Fibroblast of villous mesenchyme (primary cell): Measurements from ENCODE around the gene PROX1. TPM values are rescaled to one million over a fixed set of nuclear protein-coding genes. Genes with fewer than 3 reads are reported as not detected.

Experiments used
- DNase-seq: peaks from one replicate; pipeline ENCODE4 v3.0.0-alpha.2; 2010; ENCODE audit warnings: low read depth
- H3K4me3 ChIP-seq: 2 replicates; pipeline ENCODE4 v1.5.1; 2011; ENCODE audit warnings: low read depth, mild to moderate bottlenecking, low read length
- CTCF ChIP-seq: IDR thresholded peaks from 2 replicates; pipeline ENCODE4 v1.5.1; 2012; ENCODE audit warnings: low read depth, mild to moderate bottlenecking, low read length; ENCODE audit not compliant: insufficient read depth
- total RNA-seq: library from RNA; depleted of rRNA; stranded (reverse); fragments of >200 nt; gene quantifications from 2 replicates; pipeline ENCODE4 v1.2.3, GENCODE V29; 2012

PROX1 gene
- total RNA-seq, 1 donor, result under 0.01 TPM

DNA sequence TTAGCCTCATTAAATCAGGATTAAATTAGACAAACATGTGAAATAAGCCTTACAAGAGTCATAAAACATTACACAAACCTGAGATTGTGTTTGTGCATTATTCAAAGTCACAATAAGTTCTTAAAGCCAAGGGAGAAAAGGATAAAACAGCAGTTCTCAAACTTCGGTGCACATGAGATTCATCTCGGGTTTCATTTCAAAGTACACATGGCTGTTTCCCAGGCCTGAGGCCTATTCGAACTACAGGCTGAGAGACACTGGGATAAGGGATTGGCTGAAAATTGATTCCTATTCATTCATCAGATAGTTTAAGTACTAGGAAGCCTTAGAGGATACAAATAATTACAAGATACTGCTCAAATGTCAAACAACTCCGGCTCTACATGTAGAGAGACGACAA, 35.9 kb upstream of the PROX1 start:
- no peak overlapping the region for H3K4me3 ChIP-seq
- TF ChIP-seq CTCF, result no peak
- DNase-seq, result no peak

GRCh38 chr1:213953806-213954205, 34.0 kb upstream of the PROX1 start:
- no peak for DNase-seq
- H3K4me3 ChIP-seq, result no peak overlapping the region
- no peak for TF ChIP-seq CTCF

- DNase-seq, result no peak
- no peak for TF ChIP-seq CTCF
- no peak overlapping the region for H3K4me3 ChIP-seq
Measured at GRCh38 chr1:213956295-213956770, 31.4 kb upstream of the PROX1 start.

- no peak overlapping the region for H3K4me3 ChIP-seq
- TF ChIP-seq CTCF, result no peak
- no peak for DNase-seq
Measured at GRCh38 chr1:213958346-213958745, 29.4 kb upstream of the PROX1 start.

- no peak overlapping the region for H3K4me3 ChIP-seq
- TF ChIP-seq CTCF, result no peak
- DNase-seq, result no peak
Measured at GRCh38 chr1:213960963-213961362, 26.8 kb upstream of the PROX1 start.

- no peak for TF ChIP-seq CTCF
- DNase-seq, result no peak
- no peak overlapping the region for H3K4me3 ChIP-seq
Measured at GRCh38 chr1:213962508-213962907, 25.3 kb upstream of the PROX1 start.

DNA sequence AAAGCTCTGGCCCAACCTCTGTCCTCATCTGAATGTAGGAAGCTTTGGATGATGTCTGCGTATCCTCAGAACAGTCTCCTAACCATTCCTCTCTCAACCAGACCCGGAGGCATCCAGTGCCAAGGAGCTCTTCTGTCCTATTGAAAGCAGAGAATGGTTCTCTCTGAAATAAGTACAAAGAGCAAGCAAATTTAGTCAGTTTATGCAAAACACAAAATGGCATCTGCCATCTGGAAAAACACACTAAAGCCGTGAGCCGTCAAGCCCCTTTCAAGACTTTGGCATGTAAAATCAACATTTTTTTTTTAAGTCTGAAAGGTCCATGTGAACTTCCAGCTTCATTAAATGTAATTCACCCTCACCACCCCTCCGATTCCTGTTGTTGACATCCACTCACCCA, 21.7 kb upstream of the PROX1 start:
- H3K4me3 ChIP-seq, result no peak overlapping the region
- TF ChIP-seq CTCF, result no peak
- DNase-seq, result no peak
